Large intestine (tissue), 1 donor: ENCODE results near the gene ACOT4. TPM values are rescaled to one million over a fixed set of nuclear protein-coding genes. Genes with fewer than 3 reads are reported as not detected.

Source experiments
- polyA plus RNA-seq: library from polyadenylated mRNA; unstranded; fragments of 120-200 nt; gene quantifications from one replicate; pipeline ENCODE4 v1.2.1, GENCODE V29; 2013

Gene ACOT4
- polyA plus RNA-seq, 1 donor: 2.4 TPM

Other genes with a start within 250 kb of the ACOT4 start
- gene NUMB, start 133.3 kb upstream of the ACOT4 start, polyA plus RNA-seq: 88.3 TPM
- gene RIOX1, start 100.9 kb upstream of the ACOT4 start, polyA plus RNA-seq: 8.8 TPM
- 6.7 TPM for gene ACOT1, start 54.7 kb upstream of the ACOT4 start, polyA plus RNA-seq
- 2.6 TPM for gene HEATR4, start 32.9 kb upstream of the ACOT4 start, polyA plus RNA-seq
- gene ACOT2, start 22.7 kb upstream of the ACOT4 start, polyA plus RNA-seq: 37.2 TPM
- 0.04 TPM for gene ACOT6, start 20.6 kb downstream of the ACOT4 start, polyA plus RNA-seq
- gene DNAL1, start 53.1 kb downstream of the ACOT4 start, polyA plus RNA-seq: 7.2 TPM
- 34.9 TPM for gene PNMA1, start 122.5 kb downstream of the ACOT4 start, polyA plus RNA-seq